WTC11 (cell line): ENCODE results near the gene SDR42E2. TPM values are rescaled to one million over a fixed set of nuclear protein-coding genes. Genes with fewer than 3 reads are reported as not detected.

Experiments
- ATAC-seq: fragments of 200-7000 bp; cut with Tn5 transposase; 2 replicates; pipeline ENCODE4 v1.10.0; 2021; ENCODE audit warnings: mild to moderate bottlenecking, moderate library complexity
- CTCF ChIA-PET: fragments of 300-600 bp; sonication (Branson Sonifier 250); formaldehyde crosslinking; loops from one replicate; lab custom pipeline; 2021; ENCODE audit warnings: antibody characterized with exemption; lab: Charles Lee
- POLR2A ChIA-PET: fragments of 350-600 bp; sonication (Branson Sonifier 250); formaldehyde crosslinking; loops from one replicate; lab custom pipeline; 2021; ENCODE audit warnings: antibody characterized with exemption; lab: Charles Lee
- DNase-seq: peaks from one replicate; pipeline ENCODE4 v3.0.0; 2021; ENCODE audit warnings: low spot score
- H3K27ac Mint-ChIP-seq: 2 replicates; pipeline ENCODE4 v1.8.0; 2021; ENCODE audit warnings: mixed read lengths
- H3K27me3 Mint-ChIP-seq: 2 replicates; pipeline ENCODE4 v1.8.0; 2021; ENCODE audit warnings: low read depth, mild to moderate bottlenecking, moderate library complexity, mixed read lengths
- H3K36me3 Mint-ChIP-seq: 2 replicates; pipeline ENCODE4 v1.8.0; 2021; ENCODE audit warnings: mixed read lengths
- H3K4me1 Mint-ChIP-seq: 2 replicates; pipeline ENCODE4 v1.8.0; 2022; ENCODE audit warnings: mixed read lengths
- H3K4me3 Mint-ChIP-seq: 2 replicates; pipeline ENCODE4 v1.8.0; 2021; ENCODE audit warnings: mild to moderate bottlenecking, moderate library complexity, mixed read lengths
- H3K9me3 Mint-ChIP-seq: 2 replicates; pipeline ENCODE4 v1.8.0; 2021; ENCODE audit warnings: mixed read lengths
- CREM ChIP-seq: sonication (generic); formaldehyde crosslinking; IDR thresholded peaks from 2 replicates; pipeline ENCODE4 v1.8.1; 2022; ENCODE audit warnings: mild to moderate bottlenecking, missing genetic modification reagents, moderate library complexity
- ELF4 ChIP-seq: sonication (generic); formaldehyde crosslinking; IDR thresholded peaks from 2 replicates; pipeline ENCODE4 v1.8.1; 2022; ENCODE audit warnings: low read depth, mild to moderate bottlenecking, moderate library complexity, missing genetic modification reagents
- ERG ChIP-seq: fragments of 250-450 bp; sonication (Bioruptor Pico); IDR thresholded peaks from 2 replicates; pipeline ENCODE4 v1.8.0; 2021; ENCODE audit warnings: mild to moderate bottlenecking
- JUN ChIP-seq: sonication (generic); formaldehyde crosslinking; IDR thresholded peaks from 2 replicates; pipeline ENCODE4 v1.8.0; 2023; ENCODE audit warnings: mild to moderate bottlenecking, missing genetic modification reagents
- NFE2L1 ChIP-seq: sonication (generic); formaldehyde crosslinking; IDR thresholded peaks from 2 replicates; pipeline ENCODE4 v1.8.1; 2023; ENCODE audit warnings: missing genetic modification reagents
- NR1H2 ChIP-seq: sonication (generic); formaldehyde crosslinking; IDR thresholded peaks from 2 replicates; pipeline ENCODE4 v1.9.0; 2021; ENCODE audit warnings: mild to moderate bottlenecking, moderate library complexity, missing genetic modification reagents
- PREB ChIP-seq: sonication (generic); formaldehyde crosslinking; IDR thresholded peaks from 2 replicates; pipeline ENCODE4 v1.8.1; 2022; ENCODE audit warnings: mild to moderate bottlenecking, missing genetic modification reagents, moderate library complexity, borderline replicate concordance
- PRRX2 ChIP-seq: fragments of 250-450 bp; sonication (Bioruptor Pico); IDR thresholded peaks from 2 replicates; pipeline ENCODE4 v1.8.0; 2021; ENCODE audit warnings: mild to moderate bottlenecking
- SMAD3 ChIP-seq: sonication (generic); formaldehyde crosslinking; IDR thresholded peaks from 2 replicates; pipeline ENCODE4 v1.8.0; 2022; ENCODE audit warnings: missing genetic modification reagents, mild to moderate bottlenecking, borderline replicate concordance
- TCF7 ChIP-seq: sonication (generic); formaldehyde crosslinking; IDR thresholded peaks from 2 replicates; pipeline ENCODE4 v1.8.0; 2022; ENCODE audit warnings: mild to moderate bottlenecking, low read depth, missing genetic modification reagents, moderate library complexity
- TEAD4 ChIP-seq: sonication (generic); formaldehyde crosslinking; IDR thresholded peaks from 2 replicates; pipeline ENCODE4 v1.8.0; 2022; ENCODE audit warnings: mild to moderate bottlenecking, missing genetic modification reagents
- TP53 ChIP-seq: sonication (generic); formaldehyde crosslinking; IDR thresholded peaks from 2 replicates; pipeline ENCODE4 v1.8.1; 2023; ENCODE audit warnings: mild to moderate bottlenecking, missing genetic modification reagents
- USF1 ChIP-seq: sonication (generic); formaldehyde crosslinking; IDR thresholded peaks from 2 replicates; pipeline ENCODE4 v1.8.0; 2022; ENCODE audit warnings: mild to moderate bottlenecking, missing genetic modification reagents
- ZBTB43 ChIP-seq: sonication (generic); formaldehyde crosslinking; IDR thresholded peaks from 2 replicates; pipeline ENCODE4 v1.8.1; 2023; ENCODE audit warnings: mild to moderate bottlenecking, missing genetic modification reagents
- ZNF121 ChIP-seq: sonication (generic); formaldehyde crosslinking; IDR thresholded peaks from 2 replicates; pipeline ENCODE4 v1.8.0; 2023; ENCODE audit warnings: missing genetic modification reagents
- ZNF138 ChIP-seq: sonication (generic); formaldehyde crosslinking; conservative IDR thresholded peaks from 2 replicates; pipeline ENCODE4 v1.8.1; 2022; ENCODE audit warnings: mild to moderate bottlenecking, moderate library complexity, missing genetic modification reagents
- ZNF232 ChIP-seq: sonication (generic); formaldehyde crosslinking; IDR thresholded peaks from 2 replicates; pipeline ENCODE4 v1.8.0; 2022; ENCODE audit warnings: mild to moderate bottlenecking, missing genetic modification reagents
- ZNF263 ChIP-seq: sonication (generic); formaldehyde crosslinking; IDR thresholded peaks from 2 replicates; pipeline ENCODE4 v1.8.1; 2022; ENCODE audit warnings: low read depth, mild to moderate bottlenecking, moderate library complexity, missing genetic modification reagents
- ZNF416 ChIP-seq: fragments of 250-450 bp; sonication (Bioruptor Pico); IDR thresholded peaks from 2 replicates; pipeline ENCODE4 v1.9.0; 2021; ENCODE audit warnings: mild to moderate bottlenecking, inconsistent platforms
- ZNF425 ChIP-seq: fragments of 250-450 bp; sonication (Bioruptor Pico); conservative IDR thresholded peaks from 2 replicates; pipeline ENCODE4 v1.9.0; 2021; ENCODE audit warnings: mild to moderate bottlenecking
- ZNF671 ChIP-seq: fragments of 250-450 bp; sonication (Bioruptor Pico); IDR thresholded peaks from 2 replicates; pipeline ENCODE4 v1.8.0; 2021; ENCODE audit warnings: mild to moderate bottlenecking
- ZSCAN18 ChIP-seq: fragments of 250-450 bp; sonication (Bioruptor Pico); IDR thresholded peaks from 2 replicates; pipeline ENCODE4 v2.1.2; 2022; ENCODE audit warnings: mild to moderate bottlenecking, moderate library complexity
- total RNA-seq: library from RNA; stranded (reverse); gene quantifications from 3 replicates; pipeline ENCODE4 v1.2.3, GENCODE V29; 2021

Gene SDR42E2
- total RNA-seq, 1 experiment from 2014 or later: 0.13 TPM

- DNase-seq (no peak), ATAC-seq (peak; percentile 17)
- Mint-ChIP-seq H3K27ac (no peak overlapping the region), H3K4me3 (peak overlapping the region; percentile 71), H3K4me1 (no peaks in the 10 kb centered on the region), H3K27me3 (peaks cover 53% of the 10 kb centered on the region), H3K36me3 (peaks cover 6% of the 10 kb centered on the region), H3K9me3 (peaks cover 12% of the 10 kb centered on the region)
- ChIA-PET CTCF (interaction anchor here (0.6 to 1.2 kb wide), 4 partner anchors 12 to 64 kb away, joined by 4 to 5 read pairs (median 4); no protein-coding TSS in a partner anchor), POLR2A (no interaction called here)
- TF ChIP-seq TCF7 (no peak), PRRX2 (no peak), ELF4 (CRISPR knock-in tag) (no peak), ZNF121 (CRISPR knock-in tag) (no peak), ZNF263 (CRISPR knock-in tag) (no peak), ZSCAN18 (CRISPR knock-in tag) (no peak), USF1 (CRISPR knock-in tag) (no peak), JUN (CRISPR knock-in tag) (no peak), TEAD4 (CRISPR knock-in tag) (no peak), NFE2L1 (CRISPR knock-in tag) (no peak), ZNF138 (CRISPR knock-in tag) (no peak), PREB (CRISPR knock-in tag) (no peak)
These were observed 327 bp downstream of the SDR42E2 start for GRCh38 chr16:22162656-22163009.

GRCh38 chr16:22163806-22164205 lies 1.5 kb downstream of the SDR42E2 start:
- DNase-seq (no peak), ATAC-seq (no peak)
- ChIA-PET POLR2A (no interaction called here), CTCF (interaction anchor here (0.8 kb wide), 1 partner anchor 22 kb away, joined by 4 read pairs; no protein-coding TSS in a partner anchor)
- TF ChIP-seq CREM (CRISPR knock-in tag) (no peak), ZNF416 (CRISPR knock-in tag) (no peak), ZBTB43 (CRISPR knock-in tag) (no peak), TP53 (CRISPR knock-in tag) (no peak), ZNF232 (CRISPR knock-in tag) (no peak), ZNF425 (CRISPR knock-in tag) (no peak), TCF7 (no peak), NR1H2 (CRISPR knock-in tag) (no peak), SMAD3 (CRISPR knock-in tag) (no peak), ZNF671 (CRISPR knock-in tag) (no peak), ERG (CRISPR knock-in tag) (no peak)
- peaks cover 13% of the 10 kb centered on the region for H3K9me3 Mint-ChIP-seq
- H3K27ac Mint-ChIP-seq: no peak overlapping the region
- peaks cover 7% of the 10 kb centered on the region for H3K36me3 Mint-ChIP-seq
- peaks cover 51% of the 10 kb centered on the region for H3K27me3 Mint-ChIP-seq
- no peaks in the 10 kb centered on the region for H3K4me1 Mint-ChIP-seq
- H3K4me3 Mint-ChIP-seq: no peak overlapping the region
